GM10266 (cell line): Measurements from ENCODE around the gene NIPA2.
"Not testable (repeated sequence)": the region's sequence is repeated elsewhere in the genome, so short reads cannot be mapped to it uniquely, and the experiment has no call there.

Experiments
- DNase-seq: peaks from one replicate; pipeline ENCODE4 v3.0.0; 2012; ENCODE audit errors: extremely low spot score
- TF ChIP-seq, protein P1 (sequence below): IDR thresholded peaks from 2 replicates; pipeline ENCODE4 v1.5.1; 2012; ENCODE audit warnings: mild to moderate bottlenecking, low read depth; ENCODE audit not compliant: control insufficient read depth, insufficient read depth; ENCODE audit errors: missing control alignments

NIPA2 gene

DNA sequence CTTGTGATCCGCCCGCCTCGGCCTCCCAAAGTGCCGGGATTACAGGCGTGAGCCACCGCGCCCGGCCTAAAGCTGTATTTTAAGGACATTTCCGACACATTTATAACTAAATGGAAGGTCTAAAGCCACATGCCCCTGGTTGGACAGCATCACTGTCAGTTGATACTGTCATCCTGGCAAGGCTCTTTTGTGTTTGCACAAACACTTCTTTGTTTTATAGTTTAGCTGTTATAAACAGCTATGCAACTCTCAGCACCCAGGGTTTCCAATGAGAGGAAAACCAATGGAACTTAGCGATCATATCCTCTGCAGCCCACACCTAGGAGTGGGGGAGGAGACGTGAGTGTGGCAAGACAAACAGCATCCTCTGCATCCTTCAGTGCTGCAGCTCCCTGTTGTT lies 32.3 kb upstream of the NIPA2 start:
- no peak for DNase-seq
- TF ChIP-seq, protein P1, sequence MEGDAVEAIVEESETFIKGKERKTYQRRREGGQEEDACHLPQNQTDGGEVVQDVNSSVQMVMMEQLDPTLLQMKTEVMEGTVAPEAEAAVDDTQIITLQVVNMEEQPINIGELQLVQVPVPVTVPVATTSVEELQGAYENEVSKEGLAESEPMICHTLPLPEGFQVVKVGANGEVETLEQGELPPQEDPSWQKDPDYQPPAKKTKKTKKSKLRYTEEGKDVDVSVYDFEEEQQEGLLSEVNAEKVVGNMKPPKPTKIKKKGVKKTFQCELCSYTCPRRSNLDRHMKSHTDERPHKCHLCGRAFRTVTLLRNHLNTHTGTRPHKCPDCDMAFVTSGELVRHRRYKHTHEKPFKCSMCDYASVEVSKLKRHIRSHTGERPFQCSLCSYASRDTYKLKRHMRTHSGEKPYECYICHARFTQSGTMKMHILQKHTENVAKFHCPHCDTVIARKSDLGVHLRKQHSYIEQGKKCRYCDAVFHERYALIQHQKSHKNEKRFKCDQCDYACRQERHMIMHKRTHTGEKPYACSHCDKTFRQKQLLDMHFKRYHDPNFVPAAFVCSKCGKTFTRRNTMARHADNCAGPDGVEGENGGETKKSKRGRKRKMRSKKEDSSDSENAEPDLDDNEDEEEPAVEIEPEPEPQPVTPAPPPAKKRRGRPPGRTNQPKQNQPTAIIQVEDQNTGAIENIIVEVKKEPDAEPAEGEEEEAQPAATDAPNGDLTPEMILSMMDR, result no peak

DNA sequence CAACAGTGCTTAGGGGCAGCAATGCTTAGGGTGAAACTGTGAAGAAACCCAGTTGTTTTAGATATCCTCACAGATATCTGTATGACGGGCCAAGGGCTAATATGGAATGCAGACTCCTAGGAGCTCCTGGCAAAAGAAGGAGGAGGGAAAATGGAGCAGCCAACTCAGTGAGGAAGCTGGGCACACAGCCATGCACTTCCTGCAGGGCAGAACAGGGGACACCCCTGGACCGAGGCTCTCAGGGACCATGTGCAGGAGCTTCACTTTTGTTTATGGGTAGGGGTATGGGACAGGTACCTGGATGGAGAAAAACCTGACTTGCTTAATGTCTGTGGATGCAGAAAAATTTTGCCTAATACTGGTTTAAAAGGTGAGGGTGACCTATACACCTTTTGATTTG lies 31.8 kb upstream of the NIPA2 start:
- TF ChIP-seq, protein P1, result no peak
- no peak for DNase-seq

DNA sequence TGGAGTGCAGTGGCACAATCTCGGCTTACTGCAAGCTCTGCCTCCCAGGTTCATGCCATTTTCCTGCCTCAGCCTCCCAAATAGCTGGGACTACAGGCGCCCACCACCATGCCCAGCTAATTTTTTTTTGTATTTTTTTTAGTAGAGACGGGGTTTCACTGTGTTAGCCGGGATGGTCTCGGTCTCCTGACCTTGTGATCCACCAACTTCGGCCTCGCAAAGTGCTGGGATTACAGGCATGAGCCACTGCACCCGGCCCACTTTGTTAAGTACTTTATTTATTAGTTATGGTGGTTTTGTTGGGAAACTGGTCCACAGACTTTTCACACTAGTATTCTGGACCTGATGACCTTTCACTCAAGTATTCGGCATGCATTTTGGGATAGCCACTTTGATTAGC lies 30.6 kb upstream of the NIPA2 start:
- DNase-seq, result not testable (repeated sequence)

DNA sequence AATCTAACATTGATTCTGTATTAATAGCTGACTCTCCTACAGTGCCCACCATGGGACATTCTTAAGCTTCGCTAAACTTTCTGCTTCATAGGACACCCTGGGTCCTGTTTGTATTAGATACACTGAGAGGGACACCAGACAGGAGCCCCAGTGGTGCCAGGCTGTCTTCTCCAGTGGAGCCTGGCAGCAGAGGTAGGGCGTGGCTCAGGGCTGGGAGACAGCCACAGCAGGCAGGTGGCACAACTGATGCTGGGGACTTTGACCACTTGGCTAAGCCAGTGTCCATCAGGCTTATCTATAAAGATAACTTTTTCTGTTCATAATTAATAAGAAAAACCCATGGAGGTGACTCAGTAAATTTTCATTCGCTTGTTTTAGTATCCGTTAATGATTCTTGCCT lies 30.2 kb upstream of the NIPA2 start:
- DNase-seq, result no peak
- TF ChIP-seq, protein P1, result no peak

DNA sequence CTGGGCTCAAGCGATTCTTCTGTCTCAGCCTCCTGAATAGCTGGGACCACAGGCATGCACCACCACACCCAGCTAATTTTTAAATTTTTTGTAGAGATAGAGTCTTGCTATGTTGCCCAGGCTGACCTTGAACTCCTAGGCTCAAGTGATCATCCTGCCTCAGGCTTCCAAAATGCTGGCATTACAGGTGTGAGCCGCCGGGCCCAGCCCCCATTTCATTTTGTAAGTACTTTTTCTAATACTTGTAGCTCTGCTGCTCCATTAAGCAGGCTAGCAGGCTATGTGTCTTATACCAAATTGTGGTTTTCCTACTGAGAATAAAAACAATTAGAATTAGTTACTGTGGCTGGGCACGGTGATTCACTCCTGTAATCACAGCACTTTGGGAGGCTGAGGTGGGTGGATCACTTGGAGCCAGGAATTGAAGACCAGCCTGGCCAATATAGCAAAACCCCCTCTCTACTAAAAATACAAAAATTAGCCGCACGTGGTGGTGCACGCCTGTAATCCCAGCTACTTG lies 29.6 kb upstream of the NIPA2 start:
- TF ChIP-seq, protein P1, result no peak
- no peak for DNase-seq

DNA sequence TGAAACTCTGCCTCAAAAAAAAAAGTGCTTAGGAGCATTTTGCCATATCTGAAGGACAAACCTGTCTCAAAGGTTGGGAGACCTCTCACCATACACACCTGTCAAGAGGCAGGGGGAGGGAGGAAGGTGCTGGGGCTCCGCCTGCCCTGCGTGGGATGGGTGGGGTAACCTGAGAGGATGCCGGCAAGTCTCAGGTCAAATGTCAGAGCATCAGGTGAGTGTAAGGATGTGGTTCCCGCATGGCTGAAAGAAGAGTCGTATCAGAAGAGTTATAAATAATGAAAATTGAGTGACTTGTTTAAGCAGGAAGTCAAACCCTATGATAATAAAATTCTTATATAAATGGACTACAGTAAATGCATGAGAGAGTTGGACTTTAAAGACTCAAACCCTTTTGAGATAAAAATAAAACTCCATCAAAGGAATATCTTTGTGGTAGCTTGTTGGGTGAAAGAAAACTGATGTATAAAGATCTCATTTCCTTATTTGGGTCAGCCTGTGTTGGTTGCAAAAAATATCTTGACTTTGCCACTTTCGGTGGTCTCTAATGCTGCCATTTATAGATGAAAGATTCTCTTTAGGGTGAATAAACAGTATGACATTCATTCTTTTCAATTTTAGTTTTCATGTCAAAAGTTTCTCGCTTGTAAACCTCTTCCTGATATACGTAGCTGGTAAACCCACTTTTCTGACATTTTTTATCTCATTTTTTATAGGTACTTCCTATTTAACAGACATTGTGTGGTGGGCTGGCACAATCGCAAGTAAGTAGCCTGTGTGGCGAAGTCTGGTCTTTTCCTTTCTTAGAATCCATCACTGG lies 28.2 kb upstream of the NIPA2 start:
- DNase-seq, result no peak
- TF ChIP-seq, protein P1, result no peak

DNA sequence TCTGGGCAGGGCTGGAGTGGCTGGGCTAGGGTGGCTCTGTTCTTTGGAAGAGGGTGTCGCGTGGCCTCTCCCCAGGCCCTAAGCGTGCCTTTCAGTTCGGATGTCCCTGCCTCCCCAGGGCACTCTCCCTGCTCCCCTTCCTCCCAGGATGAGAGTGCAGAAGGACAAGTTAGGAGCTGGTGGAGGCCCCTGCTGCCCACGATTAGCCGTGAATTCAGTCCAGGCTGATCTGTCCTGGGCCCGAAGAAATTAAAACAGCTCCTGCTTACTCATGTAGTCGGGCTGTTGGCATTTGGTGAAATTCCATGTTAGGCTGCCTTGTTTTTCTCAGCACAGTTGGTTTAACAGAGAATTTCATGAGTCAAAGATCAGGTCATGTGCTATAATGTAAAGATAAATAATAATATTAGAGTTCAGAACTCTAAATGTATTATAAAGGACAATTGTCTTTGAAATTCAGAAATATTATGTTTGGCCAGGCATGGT lies 27.6 kb upstream of the NIPA2 start:
- TF ChIP-seq, protein P1, result no peak
- DNase-seq, result no peak
